Trophoblast cell (in vitro differentiated cells and primary cell): ENCODE data around the gene DCP1B.

Experiments used
- DNase-seq, 2 donors: peaks; one replicate each; pipeline ENCODE4 v3.0.0-alpha.2; 2016
- H2AFZ ChIP-seq: 2 replicates; pipeline ENCODE4 v1.6.1; 2013; ENCODE audit warnings: low read length, moderate library complexity, mild to moderate bottlenecking; ENCODE audit not compliant: insufficient read depth, poor library complexity
- H2AK5ac ChIP-seq: 2 replicates; pipeline ENCODE4 v1.6.1; 2013; ENCODE audit warnings: mild to moderate bottlenecking, low read length
- H2BK120ac ChIP-seq: 2 replicates; pipeline ENCODE4 v1.6.1; 2013; ENCODE audit warnings: low read length, mild to moderate bottlenecking, moderate library complexity; ENCODE audit not compliant: insufficient read depth, poor library complexity
- H2BK12ac ChIP-seq: 2 replicates; pipeline ENCODE4 v1.6.1; 2013; ENCODE audit warnings: mild to moderate bottlenecking, low read length, moderate library complexity
- H2BK5ac ChIP-seq: 2 replicates; pipeline ENCODE4 v1.6.1; 2013; ENCODE audit warnings: low read length, low read depth, moderate library complexity, mild to moderate bottlenecking; ENCODE audit not compliant: poor library complexity
- H3K14ac ChIP-seq: 2 replicates; pipeline ENCODE4 v1.6.1; 2013; ENCODE audit warnings: mild to moderate bottlenecking, low read length
- H3K18ac ChIP-seq: 2 replicates; pipeline ENCODE4 v1.6.1; 2013; ENCODE audit warnings: mild to moderate bottlenecking, low read length
- H3K23ac ChIP-seq: 2 replicates; pipeline ENCODE4 v1.6.1; 2013; ENCODE audit warnings: low read length
- H3K27ac ChIP-seq: 2 replicates; pipeline ENCODE4 v1.5.1; 2013; ENCODE audit warnings: low read depth, mild to moderate bottlenecking, inconsistent platforms, low read length, moderate library complexity
- H3K27me3 ChIP-seq: 2 replicates; pipeline ENCODE4 v1.6.1; 2013; ENCODE audit warnings: inconsistent platforms, mild to moderate bottlenecking, low read length, moderate library complexity; ENCODE audit not compliant: insufficient read depth
- H3K36me3 ChIP-seq, 2 experiments: 1 replicate in 1 of 2; 2 replicates in 1 of 2; pipeline ENCODE4 v1.6.1; 2013; ENCODE audit warnings: low read length in 2 of 2, mild to moderate bottlenecking in 2 of 2, moderate library complexity in 1 of 2; ENCODE audit not compliant: insufficient read depth in 2 of 2, control insufficient read depth in 1 of 2
- H3K4ac ChIP-seq: 2 replicates; pipeline ENCODE4 v1.6.1; 2013; ENCODE audit warnings: low read depth, mild to moderate bottlenecking, low read length, moderate library complexity
- H3K4me1 ChIP-seq, 2 experiments: 1 replicate in 1 of 2; 2 replicates in 1 of 2; pipeline ENCODE4 v1.6.1; 2013; ENCODE audit warnings: low read length in 2 of 2, mild to moderate bottlenecking in 2 of 2, moderate library complexity in 1 of 2; ENCODE audit not compliant: insufficient read depth in 2 of 2, control insufficient read depth in 1 of 2
- H3K4me2 ChIP-seq: 2 replicates; pipeline ENCODE4 v1.6.1; 2013; ENCODE audit warnings: inconsistent platforms, mild to moderate bottlenecking, low read length, moderate library complexity
- H3K4me3 ChIP-seq: 2 replicates; pipeline ENCODE4 v1.5.1; 2013; ENCODE audit warnings: mild to moderate bottlenecking, low read depth, low read length, inconsistent platforms
- H3K79me1 ChIP-seq: one replicate; pipeline ENCODE4 v1.6.1; 2013; ENCODE audit warnings: low read length
- H3K79me2 ChIP-seq: 2 replicates; pipeline ENCODE4 v1.6.1; 2013; ENCODE audit warnings: low read length, mild to moderate bottlenecking; ENCODE audit not compliant: control insufficient read depth, insufficient read depth, poor library complexity
- H3K9ac ChIP-seq: 2 replicates; pipeline ENCODE4 v1.6.1; 2013; ENCODE audit warnings: mild to moderate bottlenecking, low read length
- H3K9me3 ChIP-seq: 2 replicates; pipeline ENCODE4 v1.6.1; 2013; ENCODE audit warnings: low read depth, mild to moderate bottlenecking, control low read depth, inconsistent platforms, low read length; ENCODE audit not compliant: insufficient read depth
- H4K12ac ChIP-seq: 2 replicates; pipeline ENCODE4 v1.6.1; 2013; ENCODE audit warnings: low read depth, mild to moderate bottlenecking, low read length, moderate library complexity
- H4K8ac ChIP-seq: 2 replicates; pipeline ENCODE4 v1.6.1; 2013; ENCODE audit warnings: low read depth, mild to moderate bottlenecking, low read length, moderate library complexity
- H4K91ac ChIP-seq: one replicate; pipeline ENCODE4 v1.6.1; 2013; ENCODE audit warnings: low read depth, mild to moderate bottlenecking, low read length, moderate library complexity
- WGBS: extraction: QIAGEN DNeasy Blood & Tissue Kit; methylation state at CpG from one replicate; pipeline ENCODE4 v1.1.7; 2013; ENCODE audit warnings: missing lambda C conversion rate; ENCODE audit not compliant: insufficient read length, insufficient coverage; ENCODE audit errors: extremely low coverage; 5-methylcytosine and 5-hydroxymethylcytosine counted together

Gene DCP1B

DNA sequence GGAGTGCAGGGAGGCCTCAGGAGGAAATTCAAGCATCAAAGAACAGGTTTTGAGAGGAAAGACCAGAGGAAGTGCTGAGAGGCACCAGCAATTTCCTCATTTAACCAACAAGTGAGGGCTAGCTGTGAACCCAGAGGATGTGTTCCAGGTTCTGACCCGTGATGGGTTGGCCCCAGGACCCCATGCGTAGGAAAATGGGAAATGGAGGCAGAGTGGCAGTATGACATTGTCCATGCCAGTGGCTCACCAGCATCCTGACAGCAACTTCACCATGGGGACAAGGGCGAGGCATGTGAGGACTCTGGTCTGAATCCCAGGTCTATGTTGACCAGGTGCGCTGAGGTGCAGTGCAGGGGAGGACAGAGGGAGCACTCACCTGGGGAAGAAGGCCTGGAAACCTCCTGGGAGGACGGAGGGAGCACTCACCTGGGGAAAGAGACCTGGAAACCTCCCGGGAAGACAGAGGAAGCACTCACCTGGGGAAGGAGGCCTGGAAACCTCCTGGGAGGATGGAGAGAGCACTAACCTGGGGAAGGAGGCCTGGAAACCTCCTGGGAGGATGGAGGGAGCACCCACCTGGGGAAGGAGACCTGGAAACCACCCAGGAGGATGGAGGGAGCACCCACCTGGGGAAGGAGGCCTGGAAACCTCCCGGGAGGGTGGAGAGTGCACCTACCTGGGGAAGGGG is 79.1 kb downstream of the DCP1B start:
- Histone ChIP-seq H2BK120ac (no peak overlapping the region), H3K27me3 (no peaks in the 10 kb centered on the region), H2BK12ac (no peak overlapping the region), H3K4me2 (no peak overlapping the region), H4K91ac (no peak overlapping the region), H3K4ac (no peak overlapping the region), H3K79me1 (no peaks in the 10 kb centered on the region), H2AFZ (no peak overlapping the region), H3K4me3 (no peak overlapping the region), H3K79me2 (no peaks in the 10 kb centered on the region), H3K27ac (no peak overlapping the region), H3K14ac (no peak overlapping the region), H3K36me3 (no peaks in the 10 kb centered on the region), H2BK5ac (no peak overlapping the region), H4K8ac (no peak overlapping the region), H2AK5ac (no peak overlapping the region), H3K4me1 (peaks cover 3 to 7% of the 10 kb centered on the region in 2 experiments), H3K18ac (no peak overlapping the region), H4K12ac (no peak overlapping the region), H3K23ac (no peak overlapping the region), H3K9me3 (peaks cover 2% of the 10 kb centered on the region), H3K9ac (no peak overlapping the region)
- WGBS = no CpG with 5 or more reads among the region's 7 CpGs
- no peak for DNase-seq

GRCh38 chr12:1922985-1923384 is 81.3 kb downstream of the DCP1B start:
- Histone ChIP-seq H3K9ac (no peak overlapping the region), H3K79me1 (no peaks in the 10 kb centered on the region), H3K4me1 (peaks cover under 1 to 2% of the 10 kb centered on the region in 2 experiments), H2BK12ac (no peak overlapping the region), H3K4ac (no peak overlapping the region), H3K27ac (no peak overlapping the region), H2AK5ac (no peak overlapping the region), H4K8ac (no peak overlapping the region), H3K9me3 (peaks cover 2% of the 10 kb centered on the region), H3K23ac (no peak overlapping the region), H2AFZ (no peak overlapping the region), H3K36me3 (no peaks in the 10 kb centered on the region), H3K14ac (no peak overlapping the region), H4K12ac (no peak overlapping the region), H3K4me3 (no peak overlapping the region), H3K4me2 (no peak overlapping the region), H3K27me3 (no peaks in the 10 kb centered on the region), H2BK5ac (no peak overlapping the region), H3K18ac (no peak overlapping the region), H4K91ac (no peak overlapping the region), H3K79me2 (no peaks in the 10 kb centered on the region), H2BK120ac (no peak overlapping the region)
- DNase-seq = no peak
- WGBS = no CpG with 5 or more reads among the region's 12 CpGs

GRCh38 chr12:1922075-1922709 is 82.1 kb downstream of the DCP1B start:
- Histone ChIP-seq H2BK120ac (no peak overlapping the region), H2BK5ac (no peak overlapping the region), H3K79me2 (no peaks in the 10 kb centered on the region), H3K4me3 (no peak overlapping the region), H3K9ac (no peak overlapping the region), H4K12ac (no peak overlapping the region), H3K4me2 (no peak overlapping the region), H3K4ac (no peak overlapping the region), H4K91ac (no peak overlapping the region), H3K9me3 (peaks cover 2% of the 10 kb centered on the region), H2AFZ (no peak overlapping the region), H3K18ac (no peak overlapping the region), H3K23ac (no peak overlapping the region), H2AK5ac (no peak overlapping the region), H3K27ac (no peak overlapping the region), H3K79me1 (no peaks in the 10 kb centered on the region), H4K8ac (no peak overlapping the region), H3K27me3 (no peaks in the 10 kb centered on the region), H3K36me3 (no peaks in the 10 kb centered on the region), H3K4me1 (no peaks in the 10 kb centered on the region), H3K14ac (no peak overlapping the region), H2BK12ac (no peak overlapping the region)
- WGBS = no CpG with 5 or more reads among the region's 40 CpGs
- DNase-seq = no peak

DNA sequence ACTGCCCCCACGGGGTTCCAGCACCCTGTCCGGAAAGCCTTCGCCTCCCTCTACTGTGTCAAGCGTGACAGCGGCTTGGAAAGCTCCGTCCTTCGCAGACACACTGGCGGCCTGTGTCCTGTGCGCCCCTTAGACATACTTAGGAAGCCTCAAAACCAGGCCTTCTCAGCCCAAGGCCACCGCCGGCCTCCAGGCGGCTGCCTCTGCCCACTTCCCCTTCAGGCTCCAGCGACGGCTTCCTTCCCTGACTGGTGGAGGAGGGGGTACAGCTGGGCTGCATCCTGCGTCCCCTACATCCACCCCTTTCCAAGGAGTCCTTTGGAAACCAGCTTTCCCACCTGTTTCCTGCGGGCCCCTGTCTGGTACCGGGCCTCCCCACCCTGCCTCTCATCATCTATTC is 83.3 kb downstream of the DCP1B start:
- Histone ChIP-seq H3K79me2 (no peaks in the 10 kb centered on the region), H3K79me1 (no peaks in the 10 kb centered on the region), H3K27me3 (no peaks in the 10 kb centered on the region), H4K8ac (no peak overlapping the region), H2BK12ac (no peak overlapping the region), H3K27ac (no peak overlapping the region), H3K9me3 (no peaks in the 10 kb centered on the region), H3K14ac (no peak overlapping the region), H2AFZ (no peak overlapping the region), H2AK5ac (no peak overlapping the region), H3K4ac (no peak overlapping the region), H3K4me3 (no peak overlapping the region), H4K12ac (no peak overlapping the region), H3K9ac (no peak overlapping the region), H4K91ac (no peak overlapping the region), H3K18ac (no peak overlapping the region), H3K36me3 (no peaks in the 10 kb centered on the region), H2BK120ac (no peak overlapping the region), H2BK5ac (no peak overlapping the region), H3K4me1 (no peaks in the 10 kb centered on the region), H3K4me2 (no peak overlapping the region), H3K23ac (no peak overlapping the region)
- WGBS = no CpG with 5 or more reads among the region's 17 CpGs
- DNase-seq = no peak
